AG04449 (cell line): ENCODE data around the gene ZBTB46.

Source experiments
- CTCF ChIA-PET: fragments of 350-600 bp; formaldehyde crosslinking; extraction: SDS; loops from one replicate; lab custom pipeline; 2021; ENCODE audit warnings: antibody characterized with exemption; lab: Yijun Ruan, JAX
- POLR2A ChIA-PET: fragments of 400-600, 350-600 bp; formaldehyde crosslinking; extraction: SDS; loops from one replicate; lab custom pipeline; 2020; ENCODE audit warnings: antibody characterized with exemption, inconsistent platforms; lab: Yijun Ruan, JAX
- DNase-seq: peaks from one replicate; pipeline ENCODE4 v3.0.0-alpha.2; 2010; ENCODE audit warnings: low read depth, low spot score
- H3K4me3 ChIP-seq: 2 replicates; pipeline ENCODE4 v1.5.1; 2011; ENCODE audit warnings: low read depth, mild to moderate bottlenecking, control low read depth, low read length
- CTCF ChIP-seq: IDR thresholded peaks from one replicate; pipeline ENCODE4 v1.5.1; 2011; ENCODE audit warnings: mild to moderate bottlenecking, moderate library complexity, low read length, control low read depth, inconsistent platforms; ENCODE audit not compliant: insufficient read depth; ENCODE audit errors: missing control alignments

The ZBTB46 gene

GRCh38 chr20:63837479-63837878, 6.4 kb upstream of the ZBTB46 start:
- no peak for DNase-seq
- POLR2A ChIA-PET, result no interaction called here
- H3K4me3 ChIP-seq, result no peak overlapping the region
- no peak for TF ChIP-seq CTCF
- CTCF ChIA-PET, result interaction anchor here (0.7 kb wide), 1 partner anchor 51 kb away, joined by 3 read pairs; no protein-coding TSS in a partner anchor

GRCh38 chr20:63836458-63837344, 5.6 kb upstream of the ZBTB46 start:
- DNase-seq, result no peak
- H3K4me3 ChIP-seq, result no peak overlapping the region
- ChIA-PET POLR2A (interaction anchor here (0.6 kb wide), 1 partner anchor 15 kb away, joined by 3 read pairs; no protein-coding TSS in a partner anchor), CTCF (no interaction called here)
- TF ChIP-seq CTCF, result no peak

GRCh38 chr20:63835021-63835858, 4.2 kb upstream of the ZBTB46 start:
- no peak for TF ChIP-seq CTCF
- H3K4me3 ChIP-seq, result no peak overlapping the region
- POLR2A ChIA-PET, result interaction anchor here (2.6 kb wide), 1 partner anchor 30 kb away, joined by 16 read pairs; the partner anchor contains the start of gene TPD52L2

GRCh38 chr20:63834491-63834880, 3.4 kb upstream of the ZBTB46 start:
- no peak for DNase-seq
- ChIA-PET POLR2A (interaction anchor here (2.6 kb wide), 1 partner anchor 31 kb away, joined by 16 read pairs; the partner anchor contains the start of gene TPD52L2), CTCF (interaction anchor here (1.1 kb wide), 1 partner anchor 60 kb away, joined by 6 read pairs; no protein-coding TSS in a partner anchor)
- TF ChIP-seq CTCF, result no peak
- H3K4me3 ChIP-seq, result no peak overlapping the region

More at GRCh38 chr20:63835021-63835858, 4.2 kb upstream of the ZBTB46 start:
- peak; percentile 87 for DNase-seq
- CTCF ChIA-PET, result interaction anchor here (1.1 kb wide), 1 partner anchor 61 kb away, joined by 6 read pairs; no protein-coding TSS in a partner anchor

- DNase-seq, result no peak
- CTCF ChIA-PET, result interaction anchor here (0.5 to 1.1 kb wide), 2 partner anchors 48 to 59 kb away, joined by 3 to 6 read pairs; no protein-coding TSS in a partner anchor
- no peak for TF ChIP-seq CTCF
- POLR2A ChIA-PET, result interaction anchor here (2.6 kb wide), 1 partner anchor 32 kb away, joined by 16 read pairs; the partner anchor contains the start of gene TPD52L2
- H3K4me3 ChIP-seq, result no peak overlapping the region
Observed at GRCh38 chr20:63833776-63834490, 2.9 kb upstream of the ZBTB46 start.
